SH-SY5Y (cell line): ENCODE results near the gene WAC.

Experiments used
- GATA2 ChIP-seq: IDR thresholded peaks from 2 replicates; pipeline ENCODE4 v1.6.1; 2011; ENCODE audit warnings: mild to moderate bottlenecking, low read depth, low read length
- GATA3 ChIP-seq: IDR thresholded peaks from 2 replicates; pipeline ENCODE4 v1.6.1; 2011; ENCODE audit warnings: low read depth, mild to moderate bottlenecking, low read length, moderate library complexity

The WAC gene, protein sequence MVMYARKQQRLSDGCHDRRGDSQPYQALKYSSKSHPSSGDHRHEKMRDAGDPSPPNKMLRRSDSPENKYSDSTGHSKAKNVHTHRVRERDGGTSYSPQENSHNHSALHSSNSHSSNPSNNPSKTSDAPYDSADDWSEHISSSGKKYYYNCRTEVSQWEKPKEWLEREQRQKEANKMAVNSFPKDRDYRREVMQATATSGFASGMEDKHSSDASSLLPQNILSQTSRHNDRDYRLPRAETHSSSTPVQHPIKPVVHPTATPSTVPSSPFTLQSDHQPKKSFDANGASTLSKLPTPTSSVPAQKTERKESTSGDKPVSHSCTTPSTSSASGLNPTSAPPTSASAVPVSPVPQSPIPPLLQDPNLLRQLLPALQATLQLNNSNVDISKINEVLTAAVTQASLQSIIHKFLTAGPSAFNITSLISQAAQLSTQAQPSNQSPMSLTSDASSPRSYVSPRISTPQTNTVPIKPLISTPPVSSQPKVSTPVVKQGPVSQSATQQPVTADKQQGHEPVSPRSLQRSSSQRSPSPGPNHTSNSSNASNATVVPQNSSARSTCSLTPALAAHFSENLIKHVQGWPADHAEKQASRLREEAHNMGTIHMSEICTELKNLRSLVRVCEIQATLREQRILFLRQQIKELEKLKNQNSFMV

DNA sequence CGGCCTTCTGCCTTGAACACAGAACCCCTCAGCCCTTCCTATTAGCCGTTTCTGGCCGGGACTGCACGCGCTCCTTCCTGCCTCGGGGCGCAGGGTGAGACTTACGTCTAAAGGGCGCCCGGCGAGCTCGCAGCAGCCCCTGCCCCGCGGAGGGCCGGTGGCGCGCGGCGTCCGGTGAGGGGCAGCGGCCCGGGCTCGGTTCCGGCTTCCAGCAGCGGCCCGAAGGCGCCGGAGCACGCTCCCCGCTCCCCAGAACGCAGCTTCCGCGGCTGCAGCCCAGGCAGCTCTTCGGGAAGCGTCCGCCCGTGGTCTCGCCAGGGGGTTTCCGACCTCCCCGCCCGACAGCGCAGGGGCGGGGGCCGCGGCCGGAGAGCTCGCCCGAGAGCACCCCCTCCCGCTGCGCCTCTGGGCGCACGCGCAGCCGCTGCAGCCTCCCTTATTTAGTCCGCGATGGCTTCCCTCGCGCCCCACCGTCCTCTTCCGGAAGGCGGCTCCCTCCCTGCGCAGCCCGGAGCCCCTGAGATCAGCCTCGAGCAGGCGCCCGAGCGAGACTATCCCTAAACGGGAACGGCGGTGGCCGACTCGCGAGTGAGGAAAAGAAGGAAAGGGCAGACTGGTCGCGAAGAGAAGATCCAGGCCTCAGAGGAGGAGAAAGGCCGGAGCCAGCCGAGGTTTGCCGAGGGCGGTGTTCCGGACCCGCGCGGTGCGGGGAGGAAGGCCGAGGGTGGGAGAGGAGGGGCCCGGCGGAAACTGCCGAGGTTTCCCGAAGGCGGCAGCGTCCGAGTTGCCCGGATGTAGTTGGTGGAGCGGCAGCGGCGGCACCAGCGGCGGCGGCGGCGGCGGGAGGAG is at the start of gene WAC:
Gene WAC (plus strand): TSS at position 782 of the 849 bp plus-strand sequence. CDS start 462 bp downstream, outside the sequence.
- TF ChIP-seq GATA3 (no peak), GATA2 (no peak)

DNA sequence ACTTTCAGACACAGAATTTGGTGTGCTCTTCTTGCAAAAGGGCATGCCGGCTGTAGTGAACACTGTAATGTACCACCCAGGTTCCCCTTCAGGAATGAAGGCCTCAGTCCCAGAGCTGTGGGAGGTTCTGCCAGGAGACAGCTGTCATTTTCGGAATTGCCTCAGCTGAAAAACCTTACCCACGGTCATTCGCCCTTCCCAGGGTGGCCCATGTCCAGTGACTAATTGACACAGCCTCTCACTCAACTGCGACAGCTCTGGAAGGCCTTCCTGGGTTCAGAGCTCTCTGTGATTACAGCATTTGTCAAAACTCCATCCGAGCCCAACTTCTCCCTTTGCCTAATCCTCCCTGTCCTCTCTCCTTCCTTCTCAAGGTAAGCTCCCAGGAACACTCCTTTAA is 43.7 kb upstream of the WAC start:
- no peak for TF ChIP-seq GATA3
- no peak for TF ChIP-seq GATA2

DNA sequence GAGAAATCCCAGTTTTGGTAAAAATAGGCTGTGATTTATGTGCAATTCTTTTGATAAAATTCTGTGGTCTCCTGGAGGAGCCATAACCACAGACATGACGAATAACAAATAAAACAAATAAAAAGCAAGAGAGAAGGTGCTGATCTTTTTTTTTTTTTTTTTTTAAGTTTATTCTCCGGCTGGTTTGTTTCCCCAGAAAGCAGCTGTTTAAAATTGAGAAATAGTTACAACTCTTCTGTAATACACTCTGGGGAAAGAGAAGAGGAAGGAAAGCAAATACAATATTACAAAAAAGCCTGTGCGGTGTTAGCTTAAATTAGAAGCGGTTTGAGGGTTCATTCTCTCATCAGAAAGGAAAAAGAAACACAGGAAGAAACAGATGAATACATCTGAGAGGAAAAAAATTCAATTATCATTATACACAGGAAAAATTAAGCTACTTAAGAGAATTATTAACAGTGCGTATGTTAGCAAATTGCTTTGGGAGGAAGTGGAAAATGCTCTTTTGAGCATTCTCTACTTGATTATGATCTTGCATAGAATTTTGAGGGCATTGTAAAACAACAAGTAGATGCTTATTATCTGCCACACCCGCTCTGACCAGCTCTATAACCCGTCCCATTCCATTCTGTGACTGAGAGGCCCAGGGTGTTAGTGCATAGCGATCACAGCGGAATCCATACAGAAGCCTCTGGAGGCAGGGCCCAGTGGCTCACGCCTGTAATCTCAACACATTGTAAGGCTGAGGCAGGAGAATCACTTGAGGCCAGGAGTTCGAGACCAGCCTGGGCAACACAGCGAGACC is 40.6 kb upstream of the WAC start:
- TF ChIP-seq GATA3 (no peak), GATA2 (no peak)

DNA sequence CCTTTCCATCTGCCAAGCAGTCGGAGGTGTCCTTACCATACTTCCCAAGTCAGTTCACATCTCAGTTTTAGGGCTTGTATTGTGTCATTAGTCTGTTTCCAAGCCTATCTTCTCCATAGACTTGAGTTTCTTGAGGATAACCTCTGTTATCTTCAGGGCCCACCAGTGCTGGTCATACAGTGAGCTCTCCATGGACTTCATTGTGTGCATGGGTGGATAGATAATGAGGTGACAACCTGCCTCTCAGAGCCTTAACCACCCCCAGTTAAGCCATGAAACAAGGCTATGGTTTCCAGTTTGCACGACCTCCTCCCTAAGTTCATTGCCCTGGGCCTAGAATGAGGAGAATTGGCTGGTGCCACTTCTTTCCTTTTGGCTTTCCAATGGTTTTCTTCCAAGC is 38.5 kb upstream of the WAC start:
- TF ChIP-seq GATA2 (no peak), GATA3 (no peak)

DNA sequence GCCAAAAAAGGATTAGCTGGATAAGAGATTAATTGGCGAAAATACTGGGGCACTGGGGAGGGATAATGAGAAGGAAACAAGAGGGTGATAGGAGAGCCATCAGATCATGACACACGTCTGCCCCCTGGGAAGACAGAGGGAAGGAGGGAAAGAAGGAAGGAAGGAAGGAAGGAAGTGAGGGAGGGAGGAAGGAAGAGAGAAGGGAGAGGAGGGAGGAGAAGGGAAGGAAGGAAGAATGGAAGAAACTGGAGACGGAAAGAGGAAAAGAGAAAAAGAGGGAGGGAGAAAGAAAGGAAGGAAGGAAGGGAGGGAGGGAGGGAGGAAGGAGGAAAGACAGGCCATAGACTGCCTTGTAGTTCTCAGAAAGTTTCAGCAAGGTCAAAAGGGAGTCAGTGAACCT is 37.8 kb upstream of the WAC start:
- TF ChIP-seq GATA3, result no peak
- no peak for TF ChIP-seq GATA2

DNA sequence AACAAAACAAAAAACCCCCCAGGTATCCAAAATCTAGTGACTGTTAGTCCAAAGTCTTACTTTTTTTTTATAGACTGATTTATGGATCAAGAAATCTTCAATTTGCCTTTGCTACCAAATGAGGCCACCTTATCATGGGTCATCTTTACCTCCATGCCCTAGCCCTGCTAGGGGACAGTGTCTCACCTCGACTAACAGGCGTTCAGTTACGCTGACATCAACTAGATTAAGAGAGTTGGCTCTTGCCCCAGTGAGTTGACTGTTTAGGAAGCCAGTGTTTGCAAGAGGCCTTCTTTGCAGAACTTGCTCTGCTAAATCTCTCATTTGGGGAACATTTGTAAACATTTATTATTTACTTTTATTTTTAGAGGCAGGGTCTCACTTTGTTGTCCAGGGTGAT is 36.9 kb upstream of the WAC start:
- TF ChIP-seq GATA2 (no peak), GATA3 (no peak)

DNA sequence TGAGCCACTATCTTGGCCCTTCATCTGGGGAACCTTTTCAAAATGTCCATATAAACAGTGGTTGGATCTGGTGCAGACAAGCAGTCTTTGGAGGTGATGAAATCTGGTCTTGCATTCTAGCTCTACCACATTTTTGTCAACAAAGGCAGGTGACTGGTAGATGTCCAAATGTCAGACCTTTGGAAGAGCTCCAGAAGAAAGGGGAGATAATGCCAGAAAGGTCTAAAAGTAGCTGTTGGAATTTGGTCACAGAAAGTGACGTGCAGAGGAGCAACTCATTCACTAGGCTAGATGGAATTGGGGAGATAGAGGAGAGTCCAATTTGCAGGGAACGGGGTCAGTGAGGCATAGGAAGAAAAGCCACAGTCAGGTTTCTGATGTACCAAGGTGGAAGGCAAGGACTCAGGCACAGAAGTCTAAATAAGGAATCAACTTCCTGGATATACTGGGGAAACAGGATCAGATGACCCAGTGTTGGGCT is 36.4 kb upstream of the WAC start:
- TF ChIP-seq GATA3 (no peak), GATA2 (no peak)

DNA sequence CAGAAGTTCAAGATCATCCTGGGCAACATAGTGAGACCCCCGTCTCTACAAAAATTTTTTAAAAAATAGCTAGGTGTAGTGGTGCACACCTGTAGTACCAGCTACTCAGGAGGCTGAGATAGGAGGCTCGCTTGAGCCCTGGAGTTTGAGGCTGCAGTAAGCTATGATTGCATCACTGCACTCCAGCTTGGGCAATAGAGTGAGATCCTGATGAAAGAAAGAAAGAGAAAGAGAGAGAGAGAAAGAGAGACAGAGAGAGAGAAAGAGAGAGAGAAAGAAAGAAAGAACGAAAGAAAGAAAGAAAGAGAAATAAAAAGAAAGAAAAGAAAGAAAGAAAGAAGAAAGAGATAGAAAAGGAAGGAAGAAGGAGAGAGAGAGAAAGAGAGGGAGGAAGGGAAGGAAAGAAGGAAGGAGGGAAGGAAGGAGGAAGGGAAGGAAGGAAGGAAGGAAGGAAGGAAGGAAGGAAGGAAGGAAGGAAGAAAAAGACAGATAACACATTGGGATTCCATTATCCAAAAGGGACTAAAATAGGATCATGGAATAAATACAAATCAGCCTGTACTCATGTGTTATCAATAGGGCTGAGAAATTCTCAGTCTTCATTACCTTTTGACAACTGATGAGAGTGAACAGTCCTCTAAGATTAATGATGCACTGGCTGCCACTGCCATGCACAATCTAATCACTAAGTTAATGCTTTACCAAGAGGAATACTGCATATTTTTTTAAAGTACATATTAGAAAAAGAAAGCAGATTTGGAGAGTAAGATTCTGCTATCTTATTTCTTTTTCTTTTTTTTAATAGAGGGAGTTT is 35.4 kb upstream of the WAC start:
- no peak for TF ChIP-seq GATA3
- no peak for TF ChIP-seq GATA2

DNA sequence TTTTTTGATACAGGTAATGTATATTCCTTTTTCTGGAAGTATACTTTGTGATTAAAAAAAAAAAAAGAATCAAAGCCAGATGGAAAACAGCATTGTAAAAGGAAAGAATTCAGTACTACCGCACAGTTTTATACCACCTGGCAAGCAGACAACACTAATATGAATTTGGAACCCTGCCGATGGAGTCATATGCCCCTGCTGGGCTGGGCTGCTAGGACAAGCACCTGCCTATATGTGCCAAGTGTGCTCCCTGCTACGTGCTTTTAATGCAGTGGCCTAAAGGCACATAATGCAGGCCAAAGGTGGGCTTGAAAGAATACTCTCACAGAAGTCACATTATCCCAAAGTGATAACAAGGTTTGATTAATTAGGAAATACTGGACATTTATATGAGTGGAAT is 29.8 kb upstream of the WAC start:
- TF ChIP-seq GATA2, result no peak

DNA sequence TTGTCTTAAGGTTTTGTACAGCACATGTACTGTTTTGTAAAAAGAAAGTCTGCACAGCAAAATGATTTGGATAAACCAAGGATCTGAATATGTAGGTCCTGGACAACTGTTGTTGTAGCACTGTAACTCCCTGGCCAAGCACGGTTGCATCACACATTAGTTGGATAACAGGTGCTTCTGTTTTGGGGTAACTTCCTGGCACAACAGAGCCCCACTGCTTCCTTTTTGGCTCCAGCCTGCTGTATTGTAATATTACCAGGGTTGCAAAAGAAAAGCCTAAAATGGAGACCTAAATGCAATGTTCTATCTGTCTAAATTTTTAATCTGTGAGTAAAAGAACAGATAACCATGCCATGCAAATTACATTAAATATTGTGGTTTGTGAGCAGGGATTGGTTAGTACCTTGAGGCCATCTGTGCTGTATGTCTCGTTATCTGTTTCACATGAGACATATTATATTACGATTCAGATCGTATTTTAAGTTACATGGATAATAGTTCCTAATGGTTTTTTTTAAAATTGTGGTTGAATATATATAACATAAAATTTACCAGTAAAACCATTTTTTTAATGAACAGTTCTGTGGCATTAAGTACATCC is 27.5 kb upstream of the WAC start:
- TF ChIP-seq GATA3, result peak; percentile 52; the same call in 1 of the 2 replicates
- TF ChIP-seq GATA2, result no peak

DNA sequence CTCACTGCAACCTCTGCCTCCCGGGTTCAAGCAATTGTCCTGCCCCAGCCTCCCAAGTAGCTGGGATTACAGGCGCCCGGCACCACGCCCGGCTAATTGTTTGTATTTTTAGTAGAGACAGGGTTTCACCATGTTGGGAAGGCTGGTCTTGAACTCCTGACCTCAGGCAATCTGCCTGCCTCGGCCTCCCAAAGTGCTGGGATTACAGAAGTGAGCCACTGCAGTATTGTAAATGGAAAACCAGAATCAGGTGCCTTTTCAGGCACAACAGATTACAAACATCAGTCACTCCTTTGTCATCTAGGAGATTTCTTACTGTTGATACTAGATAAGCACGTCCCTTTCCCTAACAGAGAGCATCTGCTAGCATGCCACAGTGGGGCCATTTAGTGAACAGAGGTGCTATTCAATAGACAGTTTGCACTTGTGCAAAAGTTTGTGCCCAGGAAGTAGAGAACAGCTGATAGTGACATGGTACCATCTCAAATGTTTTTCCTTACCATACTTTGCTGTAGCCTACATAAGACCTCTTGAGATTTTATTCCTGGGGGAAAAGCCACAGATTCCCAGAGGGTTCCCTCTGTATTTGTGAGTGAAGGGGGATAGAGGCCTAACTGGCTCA is 24.5 kb upstream of the WAC start:
- TF ChIP-seq GATA2, result no peak
- no peak for TF ChIP-seq GATA3

DNA sequence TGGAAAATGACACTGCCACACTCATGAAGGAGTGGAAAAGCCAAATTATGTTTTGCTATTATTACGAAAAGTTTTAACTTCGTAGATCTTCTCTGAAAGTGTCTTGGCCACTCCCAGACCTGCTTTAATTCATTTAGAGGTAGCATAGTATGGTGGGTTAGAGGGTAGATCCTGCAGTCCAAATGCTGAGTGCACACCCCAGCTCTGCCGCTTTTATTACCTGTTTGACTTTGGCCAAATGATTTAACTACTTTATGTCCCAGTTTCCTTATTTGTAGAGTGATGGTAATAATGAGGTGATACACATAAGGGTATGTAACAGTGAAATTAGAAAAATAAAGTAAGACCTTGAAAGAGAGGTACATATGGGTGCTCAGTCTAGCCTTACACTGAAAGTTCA is 23.6 kb upstream of the WAC start:
- no peak for TF ChIP-seq GATA3
- TF ChIP-seq GATA2, result no peak
